ENCODE results near the gene DDAH1.

- TF ChIP-seq CTCF (conservative IDR thresholded peaks at IDR 0.05; ENCODE audit: low read depth, low read length) (no peak), EZH2phosphoT487 (IDR thresholded peaks at IDR 0.05; ENCODE audit: borderline replicate concordance, low read length) (no peak)
Measured at GRCh38 chr1:85447006-85447943, 17.7 kb downstream of the DDAH1 start.

All from PC-3 (cell line).